ENCODE measurements around the gene AKAP9. TPM values are rescaled to one million over a fixed set of nuclear protein-coding genes. Genes with fewer than 3 reads are reported as not detected.

AKAP9 gene
- total RNA-seq, 4 donors from 2014 or later, result 49.7 to 82.6 (median 55.8) TPM

DNA sequence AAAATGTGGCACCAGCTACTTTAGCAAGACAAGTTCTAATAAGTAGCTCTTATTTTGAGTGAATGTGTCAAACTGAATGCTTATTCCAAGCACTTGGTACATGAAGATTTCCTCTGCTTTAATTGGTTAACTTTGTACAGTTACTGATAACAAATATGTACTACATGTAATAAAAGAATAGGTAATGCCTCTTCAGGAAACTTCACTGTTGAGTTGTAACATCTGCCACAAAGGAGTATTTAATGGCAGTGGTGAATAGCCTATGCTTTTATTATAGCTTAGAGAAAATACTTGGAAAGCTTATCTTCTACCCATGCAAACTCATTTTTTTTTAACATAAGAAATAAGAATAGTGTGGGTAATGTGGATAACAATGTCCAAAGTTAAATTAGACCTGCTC lies 111.0 kb downstream of the AKAP9 start:
- Histone ChIP-seq H3K27me3 (no peaks in the 10 kb centered on the region), H3K36me3 (peaks cover 6 to 66% (median 8%) of the 10 kb centered on the region in 3 donors), H3K27ac (no peak overlapping the region), H3K9me3 (no peaks in the 10 kb centered on the region), H3K4me3 (no peak overlapping the region), H3K4me1 (peaks cover 0 to 30% (median 0%) of the 10 kb centered on the region in 3 donors)
- no peak for DNase-seq
- intact Hi-C loops (cut with DNase I), result no loop called here
- TF ChIP-seq, protein P1, sequence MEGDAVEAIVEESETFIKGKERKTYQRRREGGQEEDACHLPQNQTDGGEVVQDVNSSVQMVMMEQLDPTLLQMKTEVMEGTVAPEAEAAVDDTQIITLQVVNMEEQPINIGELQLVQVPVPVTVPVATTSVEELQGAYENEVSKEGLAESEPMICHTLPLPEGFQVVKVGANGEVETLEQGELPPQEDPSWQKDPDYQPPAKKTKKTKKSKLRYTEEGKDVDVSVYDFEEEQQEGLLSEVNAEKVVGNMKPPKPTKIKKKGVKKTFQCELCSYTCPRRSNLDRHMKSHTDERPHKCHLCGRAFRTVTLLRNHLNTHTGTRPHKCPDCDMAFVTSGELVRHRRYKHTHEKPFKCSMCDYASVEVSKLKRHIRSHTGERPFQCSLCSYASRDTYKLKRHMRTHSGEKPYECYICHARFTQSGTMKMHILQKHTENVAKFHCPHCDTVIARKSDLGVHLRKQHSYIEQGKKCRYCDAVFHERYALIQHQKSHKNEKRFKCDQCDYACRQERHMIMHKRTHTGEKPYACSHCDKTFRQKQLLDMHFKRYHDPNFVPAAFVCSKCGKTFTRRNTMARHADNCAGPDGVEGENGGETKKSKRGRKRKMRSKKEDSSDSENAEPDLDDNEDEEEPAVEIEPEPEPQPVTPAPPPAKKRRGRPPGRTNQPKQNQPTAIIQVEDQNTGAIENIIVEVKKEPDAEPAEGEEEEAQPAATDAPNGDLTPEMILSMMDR (IDR thresholded peaks at IDR 0.05), result no peak
- no peak for TF ChIP-seq POLR2A (IDR thresholded peaks at IDR 0.05)

DNA sequence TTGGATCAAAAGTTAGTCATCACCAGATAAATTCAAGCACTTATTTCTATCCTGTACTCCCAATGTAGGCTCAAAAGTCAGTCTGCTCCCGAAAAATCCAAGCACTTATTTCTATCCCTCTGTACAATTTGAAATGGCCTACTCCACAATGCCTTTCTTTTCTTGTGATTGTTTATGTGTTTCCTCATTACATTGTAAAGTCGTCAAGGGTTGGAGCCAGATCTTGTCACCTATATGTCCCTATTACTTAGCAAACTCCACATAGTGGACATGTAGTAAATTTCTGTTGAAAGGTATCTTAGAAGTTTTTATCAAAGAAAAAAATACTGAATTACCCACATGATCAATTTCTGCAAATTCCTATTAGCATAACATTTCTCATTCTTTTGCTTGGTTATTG lies 111.5 kb downstream of the AKAP9 start:
- TF ChIP-seq, protein P1 (IDR thresholded peaks at IDR 0.05), result no peak
- TF ChIP-seq POLR2A (IDR thresholded peaks at IDR 0.05), result no peak
- H3K36me3 ChIP-seq, result peaks cover 3 to 61% (median 6%) of the 10 kb centered on the region in 3 donors
- H3K9me3 ChIP-seq, result no peaks in the 10 kb centered on the region
- H3K4me1 ChIP-seq, result peaks cover 0 to 35% (median 0%) of the 10 kb centered on the region in 3 donors
- 59 to 87% methylated on average over 2 of the region's 2 CpGs for WGBS, 2 donors
- no peak for DNase-seq
- H3K27ac ChIP-seq, result no peak overlapping the region
- no peaks in the 10 kb centered on the region for H3K27me3 ChIP-seq
- intact Hi-C loops (cut with DNase I), result no loop called here
- no peak overlapping the region for H3K4me3 ChIP-seq

DNA sequence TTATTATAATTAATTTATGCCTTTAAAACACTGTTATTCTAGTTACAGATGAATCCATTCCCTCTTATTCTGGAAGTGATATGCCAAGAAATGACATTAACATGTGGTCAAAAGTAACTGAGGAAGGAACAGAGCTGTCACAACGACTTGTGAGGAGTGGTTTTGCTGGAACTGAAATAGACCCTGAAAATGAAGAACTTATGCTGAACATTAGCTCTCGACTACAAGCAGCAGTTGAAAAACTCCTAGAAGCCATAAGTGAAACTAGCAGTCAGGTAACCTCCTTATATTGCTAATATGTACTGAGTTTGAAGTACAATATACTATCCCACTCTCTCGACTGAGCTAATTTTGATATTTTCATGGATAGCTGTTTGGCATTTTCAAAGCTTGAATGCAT lies 112.0 kb downstream of the AKAP9 start:
- H3K27ac ChIP-seq, result no peak overlapping the region
- H3K4me3 ChIP-seq, result no peak overlapping the region
- TF ChIP-seq POLR2A (IDR thresholded peaks at IDR 0.05), result no peak
- TF ChIP-seq, protein P1 (IDR thresholded peaks at IDR 0.05), result no peak
- H3K27me3 ChIP-seq, result no peaks in the 10 kb centered on the region
- H3K4me1 ChIP-seq, result peaks cover 0 to 40% (median 0%) of the 10 kb centered on the region in 3 donors
- DNase-seq, result no peak
- 77 to 78% methylated on average over 3 of the region's 3 CpGs for WGBS, 2 donors
- H3K9me3 ChIP-seq, result no peaks in the 10 kb centered on the region
- intact Hi-C loops (cut with DNase I), result no loop called here
- H3K36me3 ChIP-seq, result peaks cover 0 to 56% (median 6%) of the 10 kb centered on the region in 3 donors

DNA sequence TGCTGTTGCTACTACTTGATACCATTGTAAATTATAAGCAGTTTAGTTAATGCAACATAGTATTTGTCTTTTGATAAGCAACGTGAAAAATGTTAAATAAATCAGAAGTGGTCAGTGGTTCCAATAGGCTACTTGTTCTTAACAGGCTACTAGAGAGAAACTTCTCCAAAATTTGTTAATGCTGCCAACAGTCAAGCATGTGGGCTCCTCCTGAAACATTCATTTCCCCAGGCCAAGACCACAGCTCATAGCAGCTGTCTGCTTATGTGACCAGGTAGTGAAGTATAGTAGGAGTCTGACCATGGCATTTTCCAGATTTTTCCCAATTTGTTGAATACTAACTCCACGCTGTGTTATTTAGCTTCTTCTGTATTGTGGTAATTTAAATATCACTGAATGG lies 112.7 kb downstream of the AKAP9 start:
- Histone ChIP-seq H3K4me3 (no peak overlapping the region), H3K9me3 (no peaks in the 10 kb centered on the region), H3K27me3 (no peaks in the 10 kb centered on the region), H3K36me3 (peaks cover 0 to 54% (median 5%) of the 10 kb centered on the region in 3 donors), H3K4me1 (peaks cover 0 to 47% (median 0%) of the 10 kb centered on the region in 3 donors), H3K27ac (no peak overlapping the region)
- intact Hi-C loops (cut with DNase I), result no loop called here
- WGBS, 2 donors, result 65 to 68% methylated on average over 2 of the region's 2 CpGs
- no peak for DNase-seq
- TF ChIP-seq, protein P1 (IDR thresholded peaks at IDR 0.05), result no peak
- no peak for TF ChIP-seq POLR2A (IDR thresholded peaks at IDR 0.05)

DNA sequence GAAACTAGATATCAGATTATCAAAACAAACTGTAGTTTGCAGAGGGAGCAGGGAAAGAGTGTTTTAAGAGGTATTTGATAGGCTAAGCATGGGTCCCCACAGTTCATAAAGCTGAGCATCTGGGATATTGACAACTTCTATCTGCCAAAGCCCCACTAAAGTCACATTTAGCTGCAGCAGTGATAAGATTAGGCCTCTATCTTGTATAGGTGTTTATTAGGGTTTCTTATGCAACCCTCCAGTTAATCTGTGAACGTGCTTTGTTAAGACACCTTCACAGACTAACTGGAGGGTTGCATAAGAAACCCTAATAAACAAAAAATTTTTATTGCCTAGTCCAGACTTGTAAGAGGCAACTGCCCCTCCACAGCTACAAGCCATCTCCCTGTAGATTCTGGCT lies 115.6 kb downstream of the AKAP9 start:
- H3K4me3 ChIP-seq, result no peak overlapping the region
- TF ChIP-seq, protein P1 (IDR thresholded peaks at IDR 0.05), result no peak
- TF ChIP-seq POLR2A (IDR thresholded peaks at IDR 0.05), result no peak
- H3K27me3 ChIP-seq, result no peaks in the 10 kb centered on the region
- peaks cover 0 to 24% (median 0%) of the 10 kb centered on the region in 3 donors for H3K36me3 ChIP-seq
- H3K4me1 ChIP-seq, result peaks cover 0 to 74% (median 0%) of the 10 kb centered on the region in 3 donors
- WGBS, 2 donors, result 39 to 67% methylated on average over 1 of the region's 1 CpG
- H3K27ac ChIP-seq, result peak overlapping the region in 3 of 4 donors; percentile 64 to 84 (median 78)
- H3K9me3 ChIP-seq, result no peaks in the 10 kb centered on the region
- no peak for DNase-seq
- intact Hi-C loops (cut with DNase I), result no loop called here

Measured in esophagus squamous epithelium (tissue), 5 donors.